CD14-positive monocyte (primary cell): ENCODE results near the gene MYL6. TPM values are rescaled to one million over a fixed set of nuclear protein-coding genes. Genes with fewer than 3 reads are reported as not detected.

Source experiments
- DNase-seq, 3 donors: peaks; one replicate each; pipeline ENCODE4 v3.0.0-alpha.2; 2011 to 2022
- H2AFZ ChIP-seq: 2 replicates; pipeline ENCODE4 v1.6.0; 2012; ENCODE audit warnings: mild to moderate bottlenecking, low read depth, low read length, inconsistent platforms; ENCODE audit not compliant: insufficient read depth, poor library complexity, severe bottlenecking
- H3K27ac ChIP-seq, 2 donors: 1 replicate in 1 of 2; 2 replicates in 1 of 2; pipeline ENCODE4 v1.5.1; 2012 to 2013; ENCODE audit warnings: low read length in 2 of 2, control low read depth in 1 of 2, inconsistent platforms in 1 of 2, low read depth in 1 of 2, mild to moderate bottlenecking in 1 of 2
- H3K27me3 ChIP-seq, 2 donors: one replicate each; pipeline versions ENCODE4 v1.6.0 to v1.6.1; 2011 to 2013; ENCODE audit warnings: low read length in 2 of 2; ENCODE audit not compliant: control insufficient read depth in 2 of 2, insufficient read depth in 2 of 2
- H3K36me3 ChIP-seq, 2 donors: replicated peaks in 1 of 2; 1 replicate in 1 of 2; 2 replicates in 1 of 2; pipeline versions ENCODE4 v1.5.1 to v1.6.1; 2012 to 2013; ENCODE audit warnings: low read length in 2 of 2, control low read depth in 1 of 2, inconsistent platforms in 1 of 2, mild to moderate bottlenecking in 1 of 2; ENCODE audit not compliant: insufficient read depth in 2 of 2, control insufficient read depth in 1 of 2
- H3K4me1 ChIP-seq, 2 donors: 1 replicate in 1 of 2; 2 replicates in 1 of 2; pipeline versions ENCODE4 v1.5.1 to v1.6.1; 2012 to 2013; ENCODE audit warnings: low read length in 2 of 2, control low read depth in 1 of 2, inconsistent platforms in 1 of 2, mild to moderate bottlenecking in 1 of 2, moderate library complexity in 1 of 2; ENCODE audit not compliant: insufficient read depth in 2 of 2, control insufficient read depth in 1 of 2
- H3K4me2 ChIP-seq: replicated peaks from 2 replicates; pipeline ENCODE3; 2012; ENCODE audit warnings: low read length, moderate library complexity, mild to moderate bottlenecking; ENCODE audit not compliant: poor library complexity, severe bottlenecking; ENCODE audit errors: extremely low read depth
- H3K4me3 ChIP-seq, 3 experiments: fragments of 200-600 bp in 1 of 3; sonication (generic) in 1 of 3; replicated peaks in 1 of 3; 1 replicate in 2 of 3; 2 replicates in 1 of 3; pipeline ENCODE4 v1.5.1; 2011 to 2013; ENCODE audit warnings: low read length in 3 of 3, mild to moderate bottlenecking in 3 of 3, control low read depth in 2 of 3, low read depth in 2 of 3, inconsistent platforms in 1 of 3, moderate library complexity in 1 of 3
- H3K79me2 ChIP-seq: 2 replicates; pipeline ENCODE4 v1.6.0; 2012; ENCODE audit warnings: mild to moderate bottlenecking, control low read depth, inconsistent platforms, low read length, moderate library complexity; ENCODE audit not compliant: insufficient read depth
- H3K9ac ChIP-seq: 2 replicates; pipeline ENCODE4 v1.6.0; 2017; ENCODE audit warnings: low read length, mild to moderate bottlenecking; ENCODE audit not compliant: insufficient read depth, poor library complexity, severe bottlenecking
- H3K9me3 ChIP-seq, 2 donors: replicated peaks in 1 of 2; 1 replicate in 1 of 2; 2 replicates in 1 of 2; pipeline versions ENCODE4 v1.5.1 to v1.6.1; 2012 to 2013; ENCODE audit warnings: low read length in 2 of 2, control low read depth in 1 of 2; ENCODE audit not compliant: control insufficient read depth in 1 of 2, insufficient read depth in 1 of 2
- H4K20me1 ChIP-seq: 2 replicates; pipeline ENCODE4 v1.6.0; 2012; ENCODE audit warnings: mild to moderate bottlenecking, low read length, control low read depth, moderate library complexity; ENCODE audit not compliant: insufficient read depth
- H3K27ac Mint-ChIP-seq, 7 donors: one replicate each; pipeline ENCODE4 v1.8.0; 2020; ENCODE audit warnings: mild to moderate bottlenecking in 7 of 7, mixed read lengths in 7 of 7, moderate library complexity in 6 of 7, inconsistent platforms in 2 of 7
- H3K27me3 Mint-ChIP-seq, 3 donors: one replicate each; pipeline ENCODE4 v1.8.0; 2021 to 2022; ENCODE audit warnings: low read depth in 3 of 3, mild to moderate bottlenecking in 3 of 3, mixed read lengths in 3 of 3, moderate library complexity in 3 of 3, inconsistent platforms in 1 of 3
- H3K36me3 Mint-ChIP-seq, 2 donors: one replicate each; pipeline ENCODE4 v1.8.0; 2020; ENCODE audit warnings: mixed read lengths in 2 of 2, inconsistent platforms in 1 of 2, mild to moderate bottlenecking in 1 of 2
- H3K4me1 Mint-ChIP-seq: one replicate; pipeline ENCODE4 v1.8.0; 2020; ENCODE audit warnings: mild to moderate bottlenecking, mixed read lengths
- H3K4me3 Mint-ChIP-seq, 2 donors: one replicate each; pipeline ENCODE4 v1.8.0; 2020; ENCODE audit warnings: mild to moderate bottlenecking in 2 of 2, mixed read lengths in 2 of 2, moderate library complexity in 1 of 2
- H3K9me3 Mint-ChIP-seq, 7 donors: one replicate each; pipeline ENCODE4 v1.8.0; 2020 to 2022; ENCODE audit warnings: mixed read lengths in 7 of 7, mild to moderate bottlenecking in 6 of 7, moderate library complexity in 6 of 7, inconsistent platforms in 2 of 7
- WGBS: methylation state at CpG from one replicate; pipeline ENCODE4 v1.1.5; 2013; ENCODE audit warnings: missing lambda C conversion rate; ENCODE audit not compliant: insufficient coverage; 5-methylcytosine and 5-hydroxymethylcytosine counted together
- intact Hi-C, 2 donors: fragments of 100-400 bp; cut with micrococcal nuclease; formaldehyde crosslinking; loops; one replicate each; pipeline versions ENCODE4 v1.15.0 to v1.15.1; 2023
- polyA plus RNA-seq, 3 donors: library from polyadenylated mRNA; depleted of rRNA in 1 of 3; unstranded in 2 of 3; stranded (reverse) in 1 of 3; fragments of 300-500 nt in 2 of 3; fragments of >200 nt in 1 of 3; fragmentation: Illumina TruSeq in 2 of 3; gene quantifications; 1 replicate in 2 of 3; 2 replicates in 1 of 3; pipeline ENCODE4 v1.2.3, GENCODE V29; 2012 to 2021
- TF ChIP-seq, protein P1 (sequence below): fragments of 200-600 bp; IDR thresholded peaks from one replicate; pipeline ENCODE4 v1.8.0; 2022; ENCODE audit warnings: antibody characterized with exemption, mild to moderate bottlenecking

Gene MYL6
- polyA plus RNA-seq, 3 donors: 1,962 to 3,939 (median 3,189) TPM

DNA sequence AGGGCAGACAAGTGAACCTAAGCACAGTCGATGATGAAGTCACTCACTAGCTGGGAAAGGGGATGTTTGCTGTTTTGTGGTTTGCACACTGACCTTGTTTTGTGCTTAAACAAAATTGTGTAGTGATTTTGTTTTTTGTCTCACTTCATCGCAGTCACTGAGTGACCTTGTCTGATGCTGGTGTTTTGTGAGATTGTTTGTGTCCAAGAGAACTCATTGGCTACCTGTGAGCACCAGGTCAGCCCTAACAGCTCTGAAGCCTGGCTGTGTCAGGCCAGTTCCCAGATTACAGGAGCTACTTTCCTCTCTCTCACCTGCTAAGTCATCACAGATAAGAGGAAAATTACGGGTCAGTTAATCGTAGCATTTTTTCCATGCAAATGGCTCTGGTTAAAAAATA is 34.0 kb upstream of the MYL6 start:
- Mint-ChIP-seq H3K27me3 (peaks cover 0 to 3% (median 1%) of the 10 kb centered on the region in 3 donors), H3K27ac (peak overlapping the region in 2 of 7 donors; percentile 23 to 65), H3K9me3 (no peaks in the 10 kb centered on the region), H3K4me1 (peaks cover 62% of the 10 kb centered on the region), H3K4me3 (no peak overlapping the region), H3K36me3 (peaks cover 24 to 34% of the 10 kb centered on the region in 2 donors)
- no peak for DNase-seq
- Histone ChIP-seq H3K79me2 (peaks cover 72% of the 10 kb centered on the region), H3K9ac (no peak overlapping the region), H2AFZ (no peak overlapping the region), H3K27ac (peak overlapping the region in 1 of 2 donors; percentile 26), H3K9me3 (no peaks in the 10 kb centered on the region), H3K4me3 (no peak overlapping the region), H3K4me2 (no peak overlapping the region), H4K20me1 (peaks cover 28% of the 10 kb centered on the region), H3K36me3 (peaks cover 16 to 31% of the 10 kb centered on the region in 2 donors), H3K27me3 (no peaks in the 10 kb centered on the region), H3K4me1 (peaks cover 51 to 66% of the 10 kb centered on the region in 2 donors)
- intact Hi-C loops: loop anchor here (5.0 to 10.0 kb wide), 2 partner anchors 63 to 341 kb away; partner anchors contain the start of genes SPRYD4 (in 2 of the 2) and SMARCC2 (in 1 of the 2)
- WGBS: 27% methylated on average over 1 of the region's 4 CpGs
- TF ChIP-seq, protein P1, sequence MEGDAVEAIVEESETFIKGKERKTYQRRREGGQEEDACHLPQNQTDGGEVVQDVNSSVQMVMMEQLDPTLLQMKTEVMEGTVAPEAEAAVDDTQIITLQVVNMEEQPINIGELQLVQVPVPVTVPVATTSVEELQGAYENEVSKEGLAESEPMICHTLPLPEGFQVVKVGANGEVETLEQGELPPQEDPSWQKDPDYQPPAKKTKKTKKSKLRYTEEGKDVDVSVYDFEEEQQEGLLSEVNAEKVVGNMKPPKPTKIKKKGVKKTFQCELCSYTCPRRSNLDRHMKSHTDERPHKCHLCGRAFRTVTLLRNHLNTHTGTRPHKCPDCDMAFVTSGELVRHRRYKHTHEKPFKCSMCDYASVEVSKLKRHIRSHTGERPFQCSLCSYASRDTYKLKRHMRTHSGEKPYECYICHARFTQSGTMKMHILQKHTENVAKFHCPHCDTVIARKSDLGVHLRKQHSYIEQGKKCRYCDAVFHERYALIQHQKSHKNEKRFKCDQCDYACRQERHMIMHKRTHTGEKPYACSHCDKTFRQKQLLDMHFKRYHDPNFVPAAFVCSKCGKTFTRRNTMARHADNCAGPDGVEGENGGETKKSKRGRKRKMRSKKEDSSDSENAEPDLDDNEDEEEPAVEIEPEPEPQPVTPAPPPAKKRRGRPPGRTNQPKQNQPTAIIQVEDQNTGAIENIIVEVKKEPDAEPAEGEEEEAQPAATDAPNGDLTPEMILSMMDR: no peak

DNA sequence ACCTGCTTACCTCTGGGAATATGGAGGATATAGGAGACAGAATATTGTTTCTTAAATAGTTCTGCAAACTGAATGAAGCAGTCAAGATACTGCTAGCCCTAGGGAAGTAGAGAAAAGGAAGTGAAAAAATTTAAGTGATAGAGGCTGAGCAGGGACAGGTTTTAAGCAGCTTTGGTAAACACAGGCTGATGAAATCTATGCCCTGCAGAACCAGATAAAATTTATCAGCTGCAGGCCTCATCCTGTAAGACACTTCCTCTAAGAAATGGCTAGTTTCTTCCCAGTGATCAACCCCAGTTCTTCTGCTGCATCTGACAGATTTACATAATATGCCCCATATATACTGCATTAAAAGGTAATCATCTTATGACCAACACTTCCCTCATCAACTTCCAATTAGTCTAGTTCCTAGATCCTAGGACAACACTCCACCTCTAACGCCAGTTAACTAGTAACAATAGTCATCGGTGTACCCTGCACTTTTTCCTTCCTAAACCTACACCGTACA is 31.4 kb upstream of the MYL6 start:
- Mint-ChIP-seq H3K4me3 (peak overlapping the region in 1 of 2 donors; percentile 98), H3K36me3 (peaks cover 24 to 32% of the 10 kb centered on the region in 2 donors), H3K27ac (peak overlapping the region; percentile 84 to 94 (median 93)), H3K4me1 (peaks cover 66% of the 10 kb centered on the region), H3K27me3 (peaks cover 0 to 6% (median 1%) of the 10 kb centered on the region in 3 donors), H3K9me3 (peaks cover 0 to 4% (median 0%) of the 10 kb centered on the region in 7 donors)
- peak overlapping the region in 1 of 2 donors; percentile 73 for H3K27ac ChIP-seq
- peaks cover 13 to 28% of the 10 kb centered on the region in 2 donors for H3K36me3 ChIP-seq
- H3K4me3 ChIP-seq: peak overlapping the region in 1 of 3 experiments; percentile 99
- H3K27me3 ChIP-seq: no peaks in the 10 kb centered on the region
- intact Hi-C loops: loop anchor here (2.0 to 10.0 kb wide), 5 partner anchors 32 to 338 kb away; partner anchors contain the start of genes SPRYD4 (in 2 of the 2), MYL6 (in 1 of the 2), NABP2 (in 1 of the 2) and RNF41 (in 1 of the 2)
- no peaks in the 10 kb centered on the region for H3K9me3 ChIP-seq
- 0% methylated on average over 1 of the region's 3 CpGs for WGBS
- H3K4me2 ChIP-seq: peak overlapping the region; percentile 99
- peaks cover 11% of the 10 kb centered on the region for H4K20me1 ChIP-seq
- H3K9ac ChIP-seq: no peak overlapping the region
- H3K4me1 ChIP-seq: peaks cover 55 to 72% of the 10 kb centered on the region in 2 donors
- H2AFZ ChIP-seq: no peak overlapping the region
- DNase-seq: peak; percentile 24 to 60 (median 57)
- TF ChIP-seq, protein P1: no peak
- peaks cover 63% of the 10 kb centered on the region for H3K79me2 ChIP-seq
